GM12878 (cell line): ENCODE data around the gene CRB2. TPM values are rescaled to one million over a fixed set of nuclear protein-coding genes. Genes with fewer than 3 reads are reported as not detected.

Source experiments
- ATAC-seq: fragments of 200-7000 bp; cut with Tn5 transposase; 3 replicates; pipeline ENCODE4 v1.9.1; 2020; ENCODE audit warnings: mild to moderate bottlenecking, moderate library complexity
- BruUV-seq: library from RNA; stranded (reverse); fragments of 400-500 nt; replicated peaks from 2 replicates; lab custom pipeline; 2021; lab: Mats Ljungman, UMichigan
- CTCF ChIA-PET: fragments of 300-600 bp; sonication (Branson Sonifier 250); formaldehyde crosslinking; extraction: SDS; loops from one replicate; lab custom pipeline; 2021; ENCODE audit warnings: inconsistent platforms; lab: Yijun Ruan, JAX
- POLR2A ChIA-PET: fragments of 350-600 bp; formaldehyde crosslinking; extraction: SDS; loops from one replicate; lab custom pipeline; 2021; ENCODE audit warnings: inconsistent platforms; lab: Charles Lee
- RAD21 ChIA-PET: fragments of 300-600 bp; sonication (Branson Sonifier 250); formaldehyde crosslinking; loops from one replicate; lab custom pipeline; 2023; ENCODE audit warnings: antibody characterized with exemption; ENCODE audit not compliant: unreplicated experiment; lab: Charles Lee
- SMC1A ChIA-PET: fragments of 300-600 bp; sonication (Branson Sonifier 250); formaldehyde crosslinking; loops from one replicate; lab custom pipeline; 2023; ENCODE audit not compliant: unreplicated experiment, uncharacterized antibody; lab: Charles Lee
- DNase-seq: peaks from one replicate; pipeline ENCODE4 v3.0.0-alpha.2; 2011; ENCODE audit warnings: low read depth, low spot score
- FAIRE-seq: peaks from 3 replicates; lab custom pipeline; 2011; peaks lifted over from hg19 to GRCh38; lab: Jason Lieb, UNC
- H2AFZ ChIP-seq: 2 replicates; pipeline ENCODE4 v1.6.0; 2011; ENCODE audit warnings: low read depth, low read length, control low read depth; ENCODE audit not compliant: control insufficient read depth
- H3K27ac ChIP-seq: 2 replicates; pipeline ENCODE4 v1.5.1; 2011; ENCODE audit warnings: control low read depth; ENCODE audit not compliant: control insufficient read depth, insufficient read depth
- H3K27me3 ChIP-seq, 2 experiments: replicated peaks in 1 of 2; 2 replicates each; pipeline versions ENCODE4 v1.6.0 to v1.6.1; 2011; ENCODE audit warnings: low read length in 1 of 2; ENCODE audit not compliant: control insufficient read depth in 2 of 2, insufficient read depth in 2 of 2
- H3K36me3 ChIP-seq, 2 experiments: 2 replicates each; pipeline ENCODE4 v1.5.1; 2011; ENCODE audit warnings: low read length in 1 of 2; ENCODE audit not compliant: control insufficient read depth in 2 of 2, insufficient read depth in 2 of 2
- H3K4me1 ChIP-seq: 2 replicates; pipeline ENCODE4 v1.6.1; 2011; ENCODE audit warnings: mild to moderate bottlenecking, low read length, moderate library complexity, mixed read lengths; ENCODE audit not compliant: control insufficient read depth, insufficient read depth
- H3K4me2 ChIP-seq: 2 replicates; pipeline ENCODE4 v1.6.0; 2011; ENCODE audit warnings: control low read depth; ENCODE audit not compliant: control insufficient read depth, insufficient read depth
- H3K4me3 ChIP-seq: fragments of 200-600 bp; sonication (generic); 2 replicates; pipeline ENCODE4 v1.5.1; 2016
- H3K79me2 ChIP-seq: 2 replicates; pipeline ENCODE4 v1.6.0; 2011; ENCODE audit warnings: low read length; ENCODE audit not compliant: control insufficient read depth, insufficient read depth
- H3K9ac ChIP-seq: 2 replicates; pipeline ENCODE4 v1.8.0; 2011; ENCODE audit warnings: low read length, control low read depth, mixed read lengths; ENCODE audit not compliant: control insufficient read depth, insufficient read depth
- H3K9me3 ChIP-seq: replicated peaks from 3 replicates; pipeline ENCODE4 v1.5.1; 2011; ENCODE audit warnings: mild to moderate bottlenecking, low read length; ENCODE audit not compliant: control insufficient read depth, insufficient read depth
- H4K20me1 ChIP-seq: 2 replicates; pipeline ENCODE4 v1.6.0; 2011; ENCODE audit not compliant: control insufficient read depth, insufficient read depth
- CREM ChIP-seq: IDR thresholded peaks from 2 replicates; pipeline ENCODE4 v1.6.1; 2014; ENCODE audit warnings: antibody characterized with exemption, low read depth
- E2F8 ChIP-seq: fragments of 450-650 bp; IDR thresholded peaks from 2 replicates; pipeline ENCODE4 v1.6.1; 2018; ENCODE audit warnings: mild to moderate bottlenecking, low read depth, moderate library complexity; ENCODE audit not compliant: partially characterized antibody
- HDAC2 ChIP-seq: fragments of 200-600 bp; sonication (generic); IDR thresholded peaks from 2 replicates; pipeline ENCODE4 v1.6.1; 2017
- MTA2 ChIP-seq: fragments of 450-650 bp; IDR thresholded peaks from 2 replicates; pipeline ENCODE4 v1.6.1; 2016; ENCODE audit warnings: low read depth, mild to moderate bottlenecking, moderate library complexity
- ZNF24 ChIP-seq: fragments of 450-650 bp; IDR thresholded peaks from 2 replicates; pipeline ENCODE4 v1.6.1; 2017; ENCODE audit warnings: antibody characterized with exemption, mild to moderate bottlenecking
- ZNF274 ChIP-seq: IDR thresholded peaks from one replicate; pipeline ENCODE4 v1.8.0; 2011; ENCODE audit not compliant: insufficient read length, insufficient read depth
- in situ Hi-C: fragments of 300-500 bp; cut with MboI; formaldehyde crosslinking; loops from 9 replicates; pipeline ENCODE4 v1.14.3; 2018; ENCODE audit warnings: mixed read lengths
- intact Hi-C: fragments of 100-400 bp; cut with micrococcal nuclease; formaldehyde crosslinking; loops from one replicate; pipeline ENCODE4 v1.14.2; 2022; ENCODE audit not compliant: unreplicated experiment
- polyA plus RNA-seq, 11 experiments: library from polyadenylated mRNA; depleted of rRNA in 4 of 11; unstranded in 6 of 11; stranded (reverse) in 5 of 11; fragments of >200 nt; fragmentation: Nextera tagmentation in 4 of 11; fragmentation: Illumina TruSeq in 1 of 11; extraction: Ambion mirVana in 4 of 11; extraction: Trizol in 1 of 11; gene quantifications; 1 replicate in 1 of 11; 2 replicates in 10 of 11; pipeline versions ENCODE4 v1.2.1 to v1.2.3, GENCODE V29; 2011 to 2016; ENCODE audit warnings: inconsistent platforms in 2 of 11, missing spikeins in 2 of 11, low read depth in 1 of 11
- total RNA-seq, 4 experiments: library from RNA; depleted of rRNA in 3 of 4; stranded (reverse); fragments of >200 nt in 3 of 4; fragmentation: Illumina TruSeq in 1 of 4; extraction: Trizol in 1 of 4; gene quantifications; 2 replicates each; pipeline versions ENCODE4 v1.2.1 to v1.2.3, GENCODE V29; 2013 to 2021
- TF ChIP-seq, protein P1 (sequence below): IDR thresholded peaks from 2 replicates; pipeline ENCODE4 v1.6.1; 2011; ENCODE audit warnings: low read depth, mild to moderate bottlenecking, low read length, moderate library complexity, borderline replicate concordance; ENCODE audit errors: extremely low read depth

The CRB2 gene
- total and polyA plus RNA-seq, 10 of the 15 experiments (the other 5 are each of a cell fraction or from before 2014, with no cell fraction given): 0.01 to 0.80 (median 0.23) TPM; not detected in 3

- no peak for TF ChIP-seq E2F8
- TF ChIP-seq, all 136 proteins: peak for 0
Observed at GRCh38 chr9:123336449-123336848, 19.5 kb upstream of the CRB2 start (continued).

GRCh38 chr9:123336959-123337358, 19.0 kb upstream of the CRB2 start:
- ChIA-PET SMC1A (interaction anchor here (1.4 to 12.9 kb wide), 3 partner anchors 14 to 75 kb away, joined by 3 to 268 read pairs (median 7); no protein-coding TSS in a partner anchor), POLR2A (interaction anchor here (0.5 to 4.2 kb wide), 3 partner anchors 10 to 102 kb away, joined by 3 to 35 read pairs (median 9); no protein-coding TSS in a partner anchor), CTCF (interaction anchor here (1.1 to 4.8 kb wide), 3 partner anchors 11 to 235 kb away, joined by 3 to 56 read pairs (median 4); no protein-coding TSS in a partner anchor), RAD21 (interaction anchor here (1.0 to 7.9 kb wide), 4 partner anchors 11 to 242 kb away, joined by 3 to 61 read pairs (median 22); no protein-coding TSS in a partner anchor)
- no peaks in the 10 kb centered on the region for H3K27me3 ChIP-seq
- 0 out of 2 replicates have a peak overlapping the region, but pooled peaks have one; percentile 17 for H3K27ac ChIP-seq
- H3K4me1 ChIP-seq: peaks cover 70% of the 10 kb centered on the region
- no TSS peak for BruUV-seq
- intact Hi-C loops: loop anchor here (5.0 kb wide), 1 partner anchor 160 kb away; no protein-coding TSS in a partner anchor
- DNase-seq: no peak
- H3K4me2 ChIP-seq: no peak overlapping the region
- H3K9ac ChIP-seq: no peak overlapping the region
- in situ Hi-C loops: no loop called here
- H3K79me2 ChIP-seq: no peaks in the 10 kb centered on the region
- no peaks in the 10 kb centered on the region for H3K9me3 ChIP-seq
- H3K4me3 ChIP-seq: no peak overlapping the region
- no peak for ATAC-seq
- no peaks in the 10 kb centered on the region for H4K20me1 ChIP-seq
- no peak for FAIRE-seq
- peak; percentile 93 for TF ChIP-seq ZNF24
- no peak for TF ChIP-seq HDAC2
- TF ChIP-seq CREM: no peak
- TF ChIP-seq ZNF274: no peak
- TF ChIP-seq MTA2: no peak
- TF ChIP-seq, protein P1, sequence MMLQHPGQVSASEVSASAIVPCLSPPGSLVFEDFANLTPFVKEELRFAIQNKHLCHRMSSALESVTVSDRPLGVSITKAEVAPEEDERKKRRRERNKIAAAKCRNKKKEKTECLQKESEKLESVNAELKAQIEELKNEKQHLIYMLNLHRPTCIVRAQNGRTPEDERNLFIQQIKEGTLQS: no peak
- no peak overlapping the region for H2AFZ ChIP-seq
- no peaks in the 10 kb centered on the region for H3K36me3 ChIP-seq
